ENCODE results near the gene TAGLN3. TPM values are rescaled to one million over a fixed set of nuclear protein-coding genes. Genes with fewer than 3 reads are reported as not detected.

TAGLN3 gene
- total RNA-seq, 1 donor from 2014 or later, result 9.0 TPM

DNA sequence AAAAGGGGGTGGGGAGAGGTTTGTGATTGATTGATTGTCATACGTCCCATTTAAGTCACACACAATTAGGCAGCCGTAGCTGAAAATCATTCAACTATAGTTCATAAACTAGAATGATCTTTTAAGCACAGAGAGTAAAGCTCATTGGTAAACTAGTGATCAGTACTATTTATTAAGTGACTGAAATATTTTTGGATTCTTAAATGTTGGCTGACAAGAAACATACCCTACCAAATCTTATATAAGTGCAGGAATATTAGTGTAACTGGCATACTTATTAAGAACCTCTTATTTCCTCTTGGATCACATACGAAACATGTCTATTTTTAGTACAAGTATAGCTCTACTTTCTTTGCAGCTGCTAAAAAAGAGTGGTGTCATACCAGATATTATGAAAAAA lies 28.3 kb upstream of the TAGLN3 start:
- TF ChIP-seq, protein P1, sequence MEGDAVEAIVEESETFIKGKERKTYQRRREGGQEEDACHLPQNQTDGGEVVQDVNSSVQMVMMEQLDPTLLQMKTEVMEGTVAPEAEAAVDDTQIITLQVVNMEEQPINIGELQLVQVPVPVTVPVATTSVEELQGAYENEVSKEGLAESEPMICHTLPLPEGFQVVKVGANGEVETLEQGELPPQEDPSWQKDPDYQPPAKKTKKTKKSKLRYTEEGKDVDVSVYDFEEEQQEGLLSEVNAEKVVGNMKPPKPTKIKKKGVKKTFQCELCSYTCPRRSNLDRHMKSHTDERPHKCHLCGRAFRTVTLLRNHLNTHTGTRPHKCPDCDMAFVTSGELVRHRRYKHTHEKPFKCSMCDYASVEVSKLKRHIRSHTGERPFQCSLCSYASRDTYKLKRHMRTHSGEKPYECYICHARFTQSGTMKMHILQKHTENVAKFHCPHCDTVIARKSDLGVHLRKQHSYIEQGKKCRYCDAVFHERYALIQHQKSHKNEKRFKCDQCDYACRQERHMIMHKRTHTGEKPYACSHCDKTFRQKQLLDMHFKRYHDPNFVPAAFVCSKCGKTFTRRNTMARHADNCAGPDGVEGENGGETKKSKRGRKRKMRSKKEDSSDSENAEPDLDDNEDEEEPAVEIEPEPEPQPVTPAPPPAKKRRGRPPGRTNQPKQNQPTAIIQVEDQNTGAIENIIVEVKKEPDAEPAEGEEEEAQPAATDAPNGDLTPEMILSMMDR (IDR thresholded peaks at IDR 0.05; ENCODE audit: unreplicated experiment), result no peak
- no peak overlapping the region for H3K4me3 Mint-ChIP-seq (ENCODE audit: low read depth)
- no peaks in the 10 kb centered on the region for H3K27me3 Mint-ChIP-seq
- H3K27ac Mint-ChIP-seq, result no peak overlapping the region
- H3K4me1 Mint-ChIP-seq (ENCODE audit: low read depth), result peaks cover 4% of the 10 kb centered on the region
- peaks cover 7% of the 10 kb centered on the region for H3K36me3 Mint-ChIP-seq (ENCODE audit: insufficient read depth)
- no peak for DNase-seq (ENCODE audit: low spot score, unreplicated experiment)
- no peaks in the 10 kb centered on the region for H3K9me3 Mint-ChIP-seq (ENCODE audit: low read depth)

DNA sequence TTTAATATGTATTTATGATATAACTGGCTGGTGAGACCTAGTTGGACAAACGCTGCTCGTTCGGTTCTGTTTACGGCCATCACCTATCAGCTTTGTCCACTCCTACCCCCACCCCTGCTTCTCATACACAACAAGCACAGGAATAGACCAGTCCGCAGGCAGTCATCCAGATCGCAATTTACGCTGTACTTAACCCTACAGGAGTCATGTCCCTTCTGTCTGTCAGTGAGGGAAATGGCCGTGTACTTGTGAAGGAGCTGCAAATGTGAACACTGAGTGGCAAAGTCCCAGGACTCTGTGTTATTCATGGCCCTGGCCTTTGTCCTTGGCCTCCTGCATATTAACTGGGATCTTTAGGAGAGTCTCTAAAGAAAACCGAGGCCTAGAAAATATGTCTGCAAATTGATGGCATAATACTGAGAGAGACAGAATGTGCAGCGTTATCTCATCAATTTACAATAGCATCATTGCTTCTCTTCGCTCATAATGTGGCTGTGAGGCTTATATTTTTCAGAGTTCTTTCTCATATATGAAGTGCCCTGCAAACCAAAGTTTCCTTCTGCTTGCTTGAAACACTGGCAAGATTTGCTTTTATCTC lies 27.1 kb upstream of the TAGLN3 start:
- no peak overlapping the region for H3K27ac Mint-ChIP-seq
- DNase-seq (ENCODE audit: low spot score, unreplicated experiment), result no peak
- H3K36me3 Mint-ChIP-seq (ENCODE audit: insufficient read depth), result peaks cover 7% of the 10 kb centered on the region
- H3K27me3 Mint-ChIP-seq, result no peaks in the 10 kb centered on the region
- TF ChIP-seq, protein P1 (IDR thresholded peaks at IDR 0.05; ENCODE audit: unreplicated experiment), result no peak
- H3K4me1 Mint-ChIP-seq (ENCODE audit: low read depth), result peaks cover 4% of the 10 kb centered on the region
- no peaks in the 10 kb centered on the region for H3K9me3 Mint-ChIP-seq (ENCODE audit: low read depth)
- no peak overlapping the region for H3K4me3 Mint-ChIP-seq (ENCODE audit: low read depth)

DNA sequence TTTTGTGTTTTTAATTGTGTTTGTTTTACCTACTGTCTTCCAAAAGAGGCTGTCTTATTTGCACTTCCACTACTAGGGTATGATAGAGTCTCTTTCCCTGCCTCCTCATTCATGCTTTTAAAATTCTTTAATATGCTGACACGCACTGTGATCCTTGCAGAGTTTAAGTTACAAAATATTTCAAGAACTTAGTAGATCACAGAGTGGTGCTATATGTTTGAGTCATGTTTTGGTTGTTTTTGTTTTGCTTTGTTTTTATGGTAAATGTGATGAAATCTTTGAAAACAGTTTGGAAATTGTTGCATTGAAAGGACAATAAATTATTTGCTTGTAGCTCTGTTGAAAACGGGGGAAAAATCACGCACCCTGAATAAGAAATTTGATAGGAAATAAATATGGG lies 25.8 kb upstream of the TAGLN3 start:
- TF ChIP-seq, protein P1 (IDR thresholded peaks at IDR 0.05; ENCODE audit: unreplicated experiment), result no peak
- Mint-ChIP-seq H3K36me3 (ENCODE audit: insufficient read depth) (peaks cover 4% of the 10 kb centered on the region), H3K27me3 (no peaks in the 10 kb centered on the region), H3K27ac (no peak overlapping the region), H3K4me3 (ENCODE audit: low read depth) (no peak overlapping the region), H3K4me1 (ENCODE audit: low read depth) (no peaks in the 10 kb centered on the region), H3K9me3 (ENCODE audit: low read depth) (no peaks in the 10 kb centered on the region)
- no peak for DNase-seq (ENCODE audit: low spot score, unreplicated experiment)

DNA sequence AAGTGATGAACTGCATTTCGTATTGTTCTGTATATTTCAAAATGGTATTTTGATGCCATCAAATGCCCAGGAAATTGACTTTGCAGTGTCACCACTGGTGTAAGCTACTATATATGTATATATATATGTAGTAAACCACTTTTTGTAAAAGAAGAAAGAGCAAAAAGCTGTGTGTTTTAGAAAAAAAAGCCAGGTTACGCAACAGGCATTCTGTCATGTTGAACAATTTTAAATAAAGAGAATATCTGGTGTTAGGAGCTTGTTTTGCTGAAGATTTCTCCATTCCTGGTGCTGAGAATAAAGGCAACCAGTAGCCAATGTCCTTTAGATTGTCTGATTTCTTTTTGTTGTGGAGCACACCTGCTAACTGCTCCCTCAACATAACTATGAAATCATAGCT lies 23.6 kb upstream of the TAGLN3 start:
- no peak overlapping the region for H3K27ac Mint-ChIP-seq

GRCh38 chr3:111976254-111976653 lies 22.5 kb upstream of the TAGLN3 start:
- TF ChIP-seq, protein P1 (IDR thresholded peaks at IDR 0.05; ENCODE audit: unreplicated experiment), result no peak
- H3K4me3 Mint-ChIP-seq (ENCODE audit: low read depth), result no peak overlapping the region

More for the DNA sequence above, 23.6 kb upstream of the TAGLN3 start:
- Mint-ChIP-seq H3K4me3 (ENCODE audit: low read depth) (no peak overlapping the region), H3K36me3 (ENCODE audit: insufficient read depth) (peaks cover 4% of the 10 kb centered on the region), H3K9me3 (ENCODE audit: low read depth) (no peaks in the 10 kb centered on the region), H3K27me3 (no peaks in the 10 kb centered on the region), H3K4me1 (ENCODE audit: low read depth) (peaks cover 7% of the 10 kb centered on the region)
- TF ChIP-seq, protein P1 (IDR thresholded peaks at IDR 0.05; ENCODE audit: unreplicated experiment), result no peak
- DNase-seq (ENCODE audit: low spot score, unreplicated experiment), result no peak

More at GRCh38 chr3:111976254-111976653, 22.5 kb upstream of the TAGLN3 start:
- no peaks in the 10 kb centered on the region for H3K27me3 Mint-ChIP-seq
- DNase-seq (ENCODE audit: low spot score, unreplicated experiment), result no peak
- no peaks in the 10 kb centered on the region for H3K9me3 Mint-ChIP-seq (ENCODE audit: low read depth)
- H3K4me1 Mint-ChIP-seq (ENCODE audit: low read depth), result peaks cover 17% of the 10 kb centered on the region
- H3K36me3 Mint-ChIP-seq (ENCODE audit: insufficient read depth), result peaks cover 4% of the 10 kb centered on the region
- no peak overlapping the region for H3K27ac Mint-ChIP-seq

All from progenitor cell of endocrine pancreas (in vitro differentiated cells).